HTR-8/SVneo (cell line): ENCODE results near the gene PCDH8.

Source experiments
- DNase-seq: peaks from one replicate; pipeline ENCODE4 v3.0.0; 2011; ENCODE audit warnings: low spot score, mixed read lengths; ENCODE audit not compliant: insufficient read length
- FAIRE-seq: peaks from 2 replicates; lab custom pipeline; 2011; peaks lifted over from hg19 to GRCh38; lab: Jason Lieb, UNC

Gene PCDH8, protein sequence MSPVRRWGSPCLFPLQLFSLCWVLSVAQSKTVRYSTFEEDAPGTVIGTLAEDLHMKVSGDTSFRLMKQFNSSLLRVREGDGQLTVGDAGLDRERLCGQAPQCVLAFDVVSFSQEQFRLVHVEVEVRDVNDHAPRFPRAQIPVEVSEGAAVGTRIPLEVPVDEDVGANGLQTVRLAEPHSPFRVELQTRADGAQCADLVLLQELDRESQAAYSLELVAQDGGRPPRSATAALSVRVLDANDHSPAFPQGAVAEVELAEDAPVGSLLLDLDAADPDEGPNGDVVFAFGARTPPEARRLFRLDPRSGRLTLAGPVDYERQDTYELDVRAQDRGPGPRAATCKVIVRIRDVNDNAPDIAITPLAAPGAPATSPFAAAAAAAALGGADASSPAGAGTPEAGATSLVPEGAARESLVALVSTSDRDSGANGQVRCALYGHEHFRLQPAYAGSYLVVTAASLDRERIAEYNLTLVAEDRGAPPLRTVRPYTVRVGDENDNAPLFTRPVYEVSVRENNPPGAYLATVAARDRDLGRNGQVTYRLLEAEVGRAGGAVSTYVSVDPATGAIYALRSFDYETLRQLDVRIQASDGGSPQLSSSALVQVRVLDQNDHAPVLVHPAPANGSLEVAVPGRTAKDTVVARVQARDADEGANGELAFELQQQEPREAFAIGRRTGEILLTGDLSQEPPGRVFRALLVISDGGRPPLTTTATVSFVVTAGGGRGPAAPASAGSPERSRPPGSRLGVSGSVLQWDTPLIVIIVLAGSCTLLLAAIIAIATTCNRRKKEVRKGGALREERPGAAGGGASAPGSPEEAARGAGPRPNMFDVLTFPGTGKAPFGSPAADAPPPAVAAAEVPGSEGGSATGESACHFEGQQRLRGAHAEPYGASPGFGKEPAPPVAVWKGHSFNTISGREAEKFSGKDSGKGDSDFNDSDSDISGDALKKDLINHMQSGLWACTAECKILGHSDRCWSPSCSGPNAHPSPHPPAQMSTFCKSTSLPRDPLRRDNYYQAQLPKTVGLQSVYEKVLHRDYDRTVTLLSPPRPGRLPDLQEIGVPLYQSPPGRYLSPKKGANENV

DNA sequence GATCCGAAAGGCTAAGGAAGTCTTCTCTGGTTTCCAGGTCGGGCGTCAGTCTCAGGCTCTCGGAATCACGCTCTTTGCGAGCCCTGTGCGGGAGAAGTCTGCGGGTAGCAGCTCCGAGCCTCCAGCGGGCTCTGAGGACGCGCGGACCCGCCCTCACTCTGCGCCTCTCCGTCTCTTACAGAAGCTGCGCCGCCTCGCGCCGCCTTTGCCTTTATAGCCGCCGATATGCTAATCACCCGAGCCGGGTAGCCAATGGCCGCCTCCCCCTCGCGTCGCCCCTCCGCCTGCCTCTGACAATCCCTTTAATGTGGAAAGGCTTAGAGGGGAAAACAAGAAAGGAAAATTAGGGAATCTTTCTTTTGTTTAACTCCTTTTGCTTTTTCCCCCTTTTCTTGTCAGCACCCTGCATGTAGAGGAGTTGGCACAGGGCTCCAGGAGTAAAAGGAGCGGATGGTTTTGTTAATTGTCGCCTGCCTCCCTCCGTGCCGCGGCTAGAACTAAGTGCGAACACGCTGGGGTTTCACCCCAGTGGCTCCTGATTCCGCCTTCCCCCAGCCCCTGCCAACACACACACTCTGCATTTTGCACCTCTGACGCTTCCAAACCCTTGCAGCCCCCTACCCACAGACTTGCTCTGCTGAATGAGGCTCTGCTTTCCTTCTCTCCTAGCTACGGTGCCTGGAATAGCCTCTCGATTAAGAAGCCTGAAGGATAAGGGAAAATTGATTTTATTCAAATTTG, at the start of gene PCDH8:
Gene PCDH8 (minus strand): TSS at position 186 of the 741 bp plus-strand sequence. CDS start 204 bp downstream, outside the sequence.
- DNase-seq (no peak), FAIRE-seq (no peak)

DNA sequence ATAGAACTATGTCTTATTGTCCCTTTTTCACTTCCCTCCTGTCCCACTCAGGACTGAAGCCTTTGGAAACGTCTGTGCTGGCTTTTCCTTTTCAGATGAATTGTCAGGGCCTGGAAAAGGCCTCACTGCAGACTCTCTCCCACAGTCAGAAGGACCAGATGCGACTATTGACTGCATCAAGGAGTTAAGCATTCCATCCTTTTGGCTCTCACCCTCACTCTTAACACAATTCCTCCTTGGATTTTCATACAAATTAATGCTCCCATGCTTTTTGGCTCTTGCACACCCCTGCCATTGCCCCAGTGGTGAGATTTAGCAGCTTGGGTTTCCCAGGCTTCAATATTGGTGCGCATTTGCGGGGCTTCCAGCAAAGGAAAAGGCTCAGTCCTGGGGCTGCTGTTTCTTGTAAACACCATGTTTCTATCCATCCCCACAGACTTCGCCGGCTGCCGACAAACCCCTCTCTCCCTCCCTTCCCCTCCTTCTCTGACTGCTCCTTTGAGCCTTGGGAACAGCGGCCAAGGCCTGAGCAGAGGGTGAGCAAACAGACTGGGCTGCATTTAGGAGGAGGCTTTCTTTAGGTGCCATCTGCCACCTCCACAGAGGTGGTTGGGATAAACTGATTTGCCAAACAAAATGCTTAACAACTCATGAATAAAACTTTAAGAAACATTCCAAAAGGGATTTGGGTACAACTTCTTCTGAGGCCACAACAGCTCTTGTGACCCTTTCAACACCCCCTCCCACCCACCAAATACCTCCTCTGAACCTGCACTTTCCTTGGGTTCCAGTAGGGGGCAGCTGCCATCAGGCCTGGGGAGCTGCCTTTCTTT, 48.6 kb upstream of the PCDH8 start:
- DNase-seq (no peak), FAIRE-seq (no peak)

DNA sequence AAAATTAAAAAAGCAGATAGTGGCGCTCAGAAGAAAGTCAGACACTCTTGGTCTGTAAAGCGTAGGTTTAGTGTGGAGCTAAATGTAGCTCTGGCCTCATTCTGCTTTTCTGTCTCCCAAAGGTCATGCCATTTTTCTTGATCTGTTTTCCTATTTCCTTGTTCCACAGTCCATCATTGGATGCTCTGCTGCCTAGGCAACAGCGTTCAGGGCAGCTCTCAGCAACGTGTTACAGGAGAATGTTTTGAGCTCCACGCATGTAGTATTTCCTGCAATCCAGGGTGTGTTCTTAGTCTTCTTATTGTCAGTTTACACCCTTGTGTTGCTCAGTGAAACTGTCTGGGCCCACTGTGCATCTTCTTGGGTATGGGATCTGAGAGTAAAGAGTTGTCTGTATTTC, 46.0 kb upstream of the PCDH8 start:
- FAIRE-seq (no peak), DNase-seq (no peak)

DNA sequence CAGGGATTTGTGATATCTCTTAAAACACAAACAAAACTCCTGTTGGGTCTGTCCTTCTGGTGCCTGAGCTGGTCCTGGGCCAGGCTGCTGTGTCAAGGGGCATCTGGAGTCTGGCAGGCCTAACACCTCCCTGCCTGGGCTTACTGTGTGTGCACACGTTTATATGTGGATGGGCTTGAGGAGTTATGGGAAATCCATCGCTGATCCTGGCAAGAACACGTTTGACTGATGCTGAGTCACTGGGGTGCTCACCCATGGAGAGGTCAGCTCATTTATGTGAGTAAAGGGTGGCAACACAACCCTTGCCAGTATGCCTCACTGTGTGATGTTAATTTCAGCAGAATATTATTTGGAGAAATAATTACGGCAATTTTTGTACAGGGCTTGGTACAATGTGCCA, 44.5 kb upstream of the PCDH8 start:
- FAIRE-seq, result no peak
- no peak for DNase-seq

DNA sequence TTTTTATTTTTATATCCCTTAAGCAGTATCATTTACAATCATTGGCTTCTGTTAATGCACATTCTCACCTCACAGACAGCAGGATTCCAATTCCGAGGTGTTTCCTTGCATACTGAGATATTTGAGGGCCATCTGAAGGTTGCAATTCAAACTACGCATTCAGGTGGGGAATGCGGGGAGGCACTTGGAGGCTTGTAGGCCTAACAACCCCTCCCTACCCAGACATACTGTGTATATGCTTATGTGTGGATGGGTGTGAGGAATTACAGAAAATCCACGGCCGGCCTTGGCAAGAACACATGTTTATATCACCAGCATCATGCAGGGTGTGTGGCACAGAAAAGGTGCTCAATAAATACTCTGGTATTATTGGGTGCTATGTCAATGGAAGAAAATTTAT, 43.3 kb upstream of the PCDH8 start:
- no peak for DNase-seq
- no peak for FAIRE-seq

DNA sequence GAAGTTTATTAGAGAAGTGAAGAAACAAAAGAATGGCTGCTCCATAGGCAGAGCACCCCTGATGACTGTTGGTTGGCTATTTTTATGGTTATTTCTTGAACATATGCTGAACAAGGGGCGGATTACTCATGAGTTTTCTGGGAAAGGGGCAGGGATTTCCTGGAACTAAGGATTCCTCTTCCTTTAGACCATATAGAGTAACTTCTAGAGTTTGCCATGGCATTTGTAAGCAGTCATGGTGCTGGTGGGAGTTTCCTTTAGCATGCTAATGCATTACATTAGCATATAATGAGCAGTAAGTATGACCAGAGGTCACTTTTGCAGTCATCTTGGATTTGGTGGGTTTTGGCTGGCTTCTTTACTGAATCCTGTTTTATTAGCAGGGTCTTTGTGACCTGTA, 38.7 kb upstream of the PCDH8 start:
- DNase-seq (no peak), FAIRE-seq (no peak)

DNA sequence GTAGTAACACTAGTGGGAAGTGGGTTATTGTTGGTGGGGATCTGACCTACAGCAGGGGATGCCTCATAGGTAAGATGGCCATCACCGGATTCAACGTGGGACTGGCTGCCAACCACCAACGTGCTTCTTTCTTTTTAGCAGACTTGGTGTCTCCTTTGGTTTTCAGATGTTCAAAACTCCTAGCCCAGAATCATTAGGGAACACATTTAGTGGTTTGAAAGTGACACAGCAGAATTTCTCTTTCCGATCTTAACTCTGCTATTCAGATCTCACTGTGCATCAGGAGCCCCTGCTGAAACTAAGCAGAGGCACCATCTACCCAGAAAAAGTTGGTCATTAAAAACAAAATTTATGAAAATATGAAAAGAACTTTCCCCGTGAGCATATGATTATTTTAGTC, 36.7 kb upstream of the PCDH8 start:
- DNase-seq, result no peak

DNA sequence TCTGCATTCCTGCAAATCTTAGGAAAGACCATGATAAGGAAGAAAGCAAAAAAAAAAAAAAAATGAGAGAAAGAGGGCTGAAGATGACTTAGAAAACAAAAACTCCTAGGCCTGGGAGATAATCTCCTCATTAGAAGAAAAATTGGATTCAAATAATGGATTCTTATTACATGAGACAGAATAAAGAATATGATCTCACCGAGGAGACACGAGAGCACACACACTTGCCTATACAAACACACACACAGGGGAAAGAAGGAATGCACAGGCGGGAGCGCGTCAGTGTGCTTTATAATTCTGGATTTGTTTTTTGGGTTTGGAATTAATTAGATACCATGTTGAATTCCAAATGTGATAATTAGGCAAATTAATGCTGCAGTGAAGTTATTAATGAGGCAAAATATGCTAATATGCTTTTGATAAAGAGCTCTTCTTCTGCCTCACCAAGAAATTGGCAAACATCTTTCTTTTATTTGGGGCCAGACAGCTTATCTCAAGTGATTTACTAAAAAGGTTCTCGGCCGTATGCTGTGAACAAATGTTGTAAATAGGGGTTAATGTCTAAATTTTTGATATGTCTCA, 36.1 kb upstream of the PCDH8 start:
- FAIRE-seq, result no peak

More for the DNA sequence above, 36.7 kb upstream of the PCDH8 start:
- FAIRE-seq, result no peak

DNA sequence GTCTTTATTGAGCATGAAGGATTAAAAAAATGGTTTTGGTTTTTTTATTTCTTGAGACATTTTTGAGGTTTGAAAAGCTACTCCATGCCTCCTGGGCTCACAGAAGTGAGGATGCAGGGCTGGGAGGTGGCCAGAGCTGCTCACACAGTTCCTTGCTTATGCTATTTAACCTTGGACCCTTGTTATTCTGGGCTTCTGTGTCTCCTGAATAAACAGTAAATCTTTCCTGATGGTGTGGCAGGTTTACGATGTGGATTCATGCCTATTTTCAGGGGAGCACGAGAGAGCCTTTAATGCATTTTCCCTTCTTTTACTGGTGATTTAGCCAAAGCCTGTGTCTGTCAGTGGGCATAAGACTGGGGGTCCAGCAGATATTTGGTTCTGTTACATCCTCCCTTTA, 34.3 kb upstream of the PCDH8 start:
- no peak for DNase-seq

More for the DNA sequence above, 36.1 kb upstream of the PCDH8 start:
- no peak for DNase-seq

DNA sequence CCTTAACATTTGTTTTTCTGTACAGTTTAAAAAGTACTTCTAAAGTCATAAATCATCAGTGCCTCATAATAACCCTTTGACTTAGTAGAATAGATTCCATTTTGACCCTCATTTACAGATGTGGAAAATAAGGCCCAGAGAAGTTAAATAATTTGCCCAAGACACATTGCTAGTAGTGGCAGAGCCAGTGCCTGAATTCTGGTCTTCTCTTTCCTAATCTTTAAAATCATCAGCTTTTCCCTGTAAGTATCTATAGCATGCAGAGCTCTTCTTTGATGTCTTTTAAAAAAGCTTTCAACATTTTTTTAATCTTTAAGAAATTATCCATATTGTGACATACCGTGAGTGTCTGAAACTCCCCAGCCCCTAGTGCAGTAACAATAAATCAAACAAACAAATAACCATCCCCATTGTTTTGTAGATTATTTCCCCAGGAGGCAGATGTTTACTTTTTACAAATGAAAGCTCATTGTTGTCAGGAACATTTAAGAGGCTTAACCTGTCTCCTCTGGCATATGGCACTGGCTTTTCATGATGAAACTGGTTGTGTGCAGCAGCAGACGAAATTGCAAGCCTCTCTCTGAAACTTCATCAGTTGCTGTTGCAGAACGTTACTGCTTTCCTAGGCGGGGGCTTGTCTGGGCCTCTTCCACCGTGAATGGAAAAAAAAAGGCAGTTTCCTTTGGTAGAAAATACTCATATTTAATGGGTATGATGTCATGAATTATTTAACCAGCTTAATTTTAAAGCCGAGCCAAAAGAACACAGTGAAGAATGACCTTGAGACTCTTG, 31.7 kb upstream of the PCDH8 start:
- FAIRE-seq (no peak), DNase-seq (no peak)

More for the DNA sequence above, 34.3 kb upstream of the PCDH8 start:
- FAIRE-seq, result no peak

DNA sequence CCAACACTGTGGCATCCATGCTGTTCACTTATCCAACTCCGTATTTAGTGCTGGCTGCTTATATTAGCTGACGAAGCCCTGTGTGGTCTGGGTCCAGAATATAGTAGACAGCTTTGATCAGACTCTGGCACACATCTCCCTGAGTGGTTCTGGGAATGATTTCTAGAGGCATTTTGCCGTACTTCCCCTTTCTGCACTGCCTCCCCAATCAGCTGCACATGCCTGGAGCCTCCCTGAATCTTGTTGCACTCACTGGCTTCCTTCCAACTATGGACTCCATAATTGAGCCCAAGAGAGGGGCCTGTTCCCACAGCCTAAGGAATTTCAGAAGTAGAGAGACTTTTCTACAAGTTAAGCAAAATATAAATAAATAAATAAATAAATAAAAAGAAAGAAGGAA, 30.4 kb upstream of the PCDH8 start:
- FAIRE-seq, result no peak
- DNase-seq, result no peak

DNA sequence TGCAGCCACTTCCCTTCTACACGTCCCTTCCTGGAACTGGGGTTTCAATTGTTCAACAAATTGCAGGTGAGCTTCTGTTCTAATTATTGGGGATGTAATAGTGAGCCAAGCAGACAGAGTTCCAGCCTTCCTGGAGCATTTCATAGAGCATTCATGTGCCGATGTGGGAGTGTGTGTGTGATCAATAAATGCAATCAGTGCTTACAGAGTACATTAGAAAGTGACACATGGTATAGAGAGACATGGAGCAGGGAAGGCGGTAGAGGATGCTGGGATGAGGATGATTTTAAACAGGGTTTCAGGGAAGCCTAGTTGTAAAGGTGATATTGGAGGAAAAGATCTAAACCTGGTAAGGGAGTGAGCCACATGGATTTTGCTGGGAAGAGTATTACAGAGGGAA, 21.7 kb upstream of the PCDH8 start:
- no peak for DNase-seq
- FAIRE-seq, result no peak

DNA sequence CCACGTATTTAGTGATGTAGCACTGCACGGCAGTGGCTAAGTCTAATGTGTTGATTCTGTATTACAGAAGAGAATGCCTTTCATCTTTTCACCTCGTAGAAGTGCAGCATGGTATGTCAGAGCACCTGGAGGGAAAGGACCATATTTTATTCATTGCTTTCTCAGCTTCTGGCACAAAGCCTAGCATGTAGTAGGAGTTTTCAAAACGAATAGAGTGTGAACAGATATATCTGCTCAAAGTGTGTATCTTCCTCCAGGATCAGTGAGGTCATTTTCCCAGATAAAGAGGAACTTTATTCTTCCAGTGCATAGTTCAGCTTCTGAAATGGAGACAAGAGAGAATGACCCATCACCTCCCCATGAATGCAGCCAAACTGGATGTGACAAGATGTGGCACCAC, 21.2 kb upstream of the PCDH8 start:
- FAIRE-seq, result no peak
- no peak for DNase-seq

DNA sequence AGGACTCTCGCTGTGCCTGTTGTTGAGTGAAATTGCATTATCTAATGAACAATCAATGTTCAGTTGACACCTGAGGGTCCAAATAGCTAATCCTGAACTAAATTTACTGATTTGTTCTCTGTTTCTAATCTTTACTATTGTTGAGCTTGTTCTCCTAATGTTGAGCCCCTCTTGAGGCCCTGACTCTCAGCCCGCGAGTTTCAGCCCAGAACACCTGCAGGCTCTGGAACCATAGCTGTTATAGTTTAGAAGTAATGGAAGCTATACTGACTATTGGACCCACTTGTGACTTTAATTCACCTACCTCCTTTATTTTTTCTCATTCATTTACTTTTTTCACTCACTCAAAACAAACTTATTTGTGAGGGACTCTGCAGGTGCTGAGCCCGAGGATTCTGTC, 20.6 kb upstream of the PCDH8 start:
- FAIRE-seq, result no peak
- DNase-seq, result no peak

DNA sequence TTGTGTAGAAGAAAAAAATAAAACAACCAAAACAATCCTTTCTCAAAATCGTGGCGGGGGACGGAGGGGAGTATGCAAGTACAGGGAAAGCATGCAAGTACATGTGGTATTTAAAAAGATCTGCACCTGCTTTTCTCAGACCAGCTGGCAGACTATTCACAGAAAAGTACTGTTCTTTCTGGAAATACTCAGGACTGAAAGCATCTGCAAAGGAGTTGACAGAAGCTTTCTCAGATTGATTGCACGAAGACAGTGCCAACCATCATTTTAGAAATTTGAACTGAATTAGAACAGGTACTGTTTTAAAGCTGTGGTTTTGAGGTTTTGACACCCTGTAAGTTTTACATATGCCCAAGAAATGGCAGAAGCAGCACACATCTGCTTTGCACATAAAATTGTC, 19.8 kb upstream of the PCDH8 start:
- FAIRE-seq (no peak), DNase-seq (no peak)

DNA sequence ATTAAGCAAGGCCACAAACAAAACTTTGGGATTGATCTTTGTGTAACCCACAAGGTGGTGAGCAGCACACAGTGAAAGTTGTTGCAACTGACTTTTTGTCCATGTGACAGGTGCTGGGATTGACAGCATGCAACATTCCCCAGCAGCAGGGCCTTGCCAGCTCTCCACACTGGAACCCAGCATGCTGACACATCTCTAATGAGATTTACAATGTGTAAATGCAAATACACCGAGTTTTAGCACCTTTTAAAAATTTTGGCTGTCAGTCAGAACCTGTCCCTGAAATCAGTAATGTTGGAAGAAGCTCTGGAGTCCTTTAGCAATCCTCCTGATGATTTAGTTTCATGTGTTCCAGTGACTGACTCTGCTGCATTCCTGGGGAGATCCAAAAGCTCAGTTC, 16.5 kb upstream of the PCDH8 start:
- FAIRE-seq (no peak), DNase-seq (no peak)

DNA sequence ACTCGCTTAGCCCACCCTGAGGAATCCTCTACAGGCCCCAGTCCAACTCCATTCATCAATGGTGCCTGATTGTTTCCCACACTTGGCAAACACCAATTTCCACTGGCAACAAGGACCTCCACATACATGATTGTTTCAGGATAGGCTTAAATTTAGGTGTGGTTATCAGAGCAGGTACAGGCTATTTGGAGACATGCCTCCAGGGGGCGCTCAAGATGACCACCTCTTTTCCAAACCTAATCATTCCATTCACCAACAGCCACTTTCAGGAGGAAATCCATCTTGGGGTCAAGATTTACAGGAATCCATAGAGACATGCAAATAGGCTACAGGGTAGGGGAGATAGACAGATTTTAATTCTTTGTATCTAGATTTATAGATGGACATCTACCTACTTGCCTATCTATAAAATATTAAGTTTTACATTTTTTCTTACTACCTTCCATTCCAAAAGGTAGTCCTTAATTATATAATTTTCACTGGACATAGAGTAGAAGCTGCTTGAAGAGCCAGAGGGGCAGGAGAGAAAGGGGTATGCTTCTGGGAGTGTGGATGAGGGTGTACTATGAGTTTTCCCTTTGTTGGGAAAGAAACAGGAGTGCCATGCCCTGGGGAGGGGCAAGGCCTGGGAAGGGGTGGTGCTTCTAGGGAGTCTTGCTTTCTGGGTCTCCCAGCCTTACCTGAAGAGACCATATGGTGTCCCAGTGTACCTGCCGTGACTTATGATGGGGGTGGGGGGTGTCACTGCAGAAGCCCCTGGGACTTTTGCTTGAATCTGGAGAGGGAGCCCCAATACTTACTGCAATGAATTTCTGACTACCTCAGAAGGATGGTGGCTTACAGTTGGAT, 14.1 kb upstream of the PCDH8 start:
- FAIRE-seq (no peak), DNase-seq (no peak)
